IMR-90 (cell line): ENCODE results near the gene RYR3. TPM values are rescaled to one million over a fixed set of nuclear protein-coding genes. Genes with fewer than 3 reads are reported as not detected.
A peak's percentile ranks its signal among the peaks of the same experiment; 100 is the strongest.

Experiments used
- ATAC-seq: fragments of 200-7000 bp; cut with Tn5 transposase; 2 replicates; pipeline ENCODE4 v1.9.1; 2020; ENCODE audit warnings: low read depth, mild to moderate bottlenecking, moderate library complexity
- Bru-seq: library from RNA; stranded (reverse); fragments of 400-500 nt; gene quantifications from one replicate; lab custom pipeline; 2021; lab: Mats Ljungman, UMichigan
- BruChase-seq, 2 experiments: library from RNA; stranded (reverse); fragments of 400-500 nt; gene quantifications; one replicate each; lab custom pipeline; 2021; lab: Mats Ljungman, UMichigan
- BruUV-seq: library from RNA; stranded (reverse); fragments of 400-500 nt; replicated peaks from 2 replicates; lab custom pipeline; 2021; lab: Mats Ljungman, UMichigan
- CTCF ChIA-PET: fragments of 300-600 bp; formaldehyde crosslinking; extraction: SDS; loops from one replicate; lab custom pipeline; 2021; ENCODE audit warnings: antibody characterized with exemption; lab: Yijun Ruan, JAX
- POLR2A ChIA-PET: fragments of 300-600 bp; sonication (Branson Sonifier 250); formaldehyde crosslinking; loops from one replicate; lab custom pipeline; 2022; ENCODE audit warnings: antibody characterized with exemption; ENCODE audit not compliant: unreplicated experiment; lab: Charles Lee
- DNase-seq: peaks from one replicate; pipeline ENCODE4 v3.0.0; 2013
- H2AFZ ChIP-seq: replicated peaks from 2 replicates; pipeline ENCODE3; 2013; ENCODE audit warnings: low read length, mild to moderate bottlenecking; ENCODE audit not compliant: poor library complexity
- H2AK5ac ChIP-seq: 2 replicates; pipeline ENCODE4 v1.6.1; 2013; ENCODE audit warnings: low read depth, low read length, inconsistent platforms
- H2AK9ac ChIP-seq: replicated peaks from 2 replicates; pipeline ENCODE3; 2013; ENCODE audit warnings: mild to moderate bottlenecking, low read depth, low read length, moderate library complexity; ENCODE audit not compliant: poor library complexity
- H2BK120ac ChIP-seq: 2 replicates; pipeline ENCODE4 v1.6.1; 2013; ENCODE audit warnings: low read depth, low read length, inconsistent platforms
- H2BK15ac ChIP-seq: 3 replicates; pipeline ENCODE4 v1.6.1; 2013; ENCODE audit warnings: low read depth, low read length, inconsistent platforms
- H2BK20ac ChIP-seq: 2 replicates; pipeline ENCODE4 v1.6.1; 2013; ENCODE audit warnings: low read depth, mild to moderate bottlenecking, inconsistent platforms, low read length, moderate library complexity
- H2BK5ac ChIP-seq: 2 replicates; pipeline ENCODE4 v1.6.1; 2013; ENCODE audit warnings: mild to moderate bottlenecking, low read depth, low read length, inconsistent platforms; ENCODE audit not compliant: poor library complexity, severe bottlenecking
- H3K14ac ChIP-seq: replicated peaks from 2 replicates; pipeline ENCODE4 v1.6.1; 2013; ENCODE audit warnings: low read depth, low read length, inconsistent platforms
- H3K18ac ChIP-seq: 2 replicates; pipeline ENCODE4 v1.6.1; 2013; ENCODE audit warnings: low read depth, low read length, control low read depth
- H3K23ac ChIP-seq: 2 replicates; pipeline ENCODE4 v1.6.1; 2013; ENCODE audit warnings: low read depth, low read length, inconsistent platforms
- H3K27ac ChIP-seq: 2 replicates; pipeline ENCODE4 v1.5.1; 2013; ENCODE audit warnings: mild to moderate bottlenecking, control low read depth, low read length; ENCODE audit not compliant: insufficient read depth
- H3K27me3 ChIP-seq: 2 replicates; pipeline ENCODE4 v1.6.1; 2013; ENCODE audit warnings: low read length; ENCODE audit not compliant: control insufficient read depth, insufficient read depth
- H3K36me3 ChIP-seq: 2 replicates; pipeline ENCODE4 v1.6.1; 2013; ENCODE audit warnings: low read length, mixed read lengths; ENCODE audit not compliant: control insufficient read depth, insufficient read depth
- H3K4ac ChIP-seq: 2 replicates; pipeline ENCODE4 v1.6.1; 2013; ENCODE audit warnings: low read depth, low read length, inconsistent platforms
- H3K4me1 ChIP-seq: 2 replicates; pipeline ENCODE4 v1.6.1; 2013; ENCODE audit warnings: low read length, mixed read lengths; ENCODE audit not compliant: control insufficient read depth, insufficient read depth
- H3K4me2 ChIP-seq: 2 replicates; pipeline ENCODE4 v1.6.1; 2013; ENCODE audit warnings: low read depth, mild to moderate bottlenecking, control low read depth, low read length, moderate library complexity
- H3K4me3 ChIP-seq: 2 replicates; pipeline ENCODE4 v1.5.1; 2013; ENCODE audit warnings: low read depth, mild to moderate bottlenecking, control low read depth, low read length, moderate library complexity; ENCODE audit not compliant: insufficient read depth
- H3K56ac ChIP-seq: 2 replicates; pipeline ENCODE4 v1.6.1; 2013; ENCODE audit warnings: low read length, inconsistent platforms; ENCODE audit not compliant: insufficient read depth; ENCODE audit errors: extremely low read depth
- H3K79me1 ChIP-seq, 2 experiments: 2 replicates each; pipeline ENCODE4 v1.6.1; 2013; ENCODE audit warnings: low read length in 2 of 2, inconsistent platforms in 1 of 2, low read depth in 1 of 2
- H3K9ac ChIP-seq: 2 replicates; pipeline ENCODE4 v1.6.1; 2013; ENCODE audit warnings: low read depth, low read length, control low read depth
- H3K9me1 ChIP-seq: 2 replicates; pipeline ENCODE4 v1.6.1; 2013; ENCODE audit warnings: low read length, inconsistent platforms; ENCODE audit not compliant: insufficient read depth
- H3K9me3 ChIP-seq: 2 replicates; pipeline ENCODE4 v1.6.1; 2013; ENCODE audit warnings: low read length; ENCODE audit not compliant: control insufficient read depth, insufficient read depth
- H4K20me1 ChIP-seq: 2 replicates; pipeline ENCODE4 v1.6.1; 2013; ENCODE audit warnings: low read length, inconsistent platforms; ENCODE audit not compliant: insufficient read depth
- H4K5ac ChIP-seq: 2 replicates; pipeline ENCODE4 v1.6.1; 2013; ENCODE audit warnings: mild to moderate bottlenecking, low read depth, low read length, control low read depth
- H4K8ac ChIP-seq, 2 experiments: 2 replicates each; pipeline ENCODE4 v1.6.1; 2013; ENCODE audit warnings: low read depth in 2 of 2, low read length in 2 of 2, control low read depth in 1 of 2, inconsistent platforms in 1 of 2
- H4K91ac ChIP-seq: 2 replicates; pipeline ENCODE4 v1.6.1; 2013; ENCODE audit warnings: low read depth, low read length, inconsistent platforms; ENCODE audit not compliant: insufficient read depth
- BHLHE40 ChIP-seq: fragments of 150-350 bp; IDR thresholded peaks from 2 replicates; pipeline ENCODE4 v1.6.1; 2016; ENCODE audit warnings: mild to moderate bottlenecking, low read depth, low read length
- WGBS, 2 experiments: methylation state at CpG; one replicate each; pipeline versions ENCODE4 v1.1.5 to v1.1.7; 2013; ENCODE audit warnings: missing lambda C conversion rate in 2 of 2; ENCODE audit not compliant: insufficient read length in 1 of 2; ENCODE audit errors: extremely low coverage in 2 of 2; 5-methylcytosine and 5-hydroxymethylcytosine counted together
- dilution Hi-C: fragments of 300-500 bp; cut with HindIII; formaldehyde crosslinking; loops from one replicate; pipeline ENCODE4 v1.14.3; 2018; ENCODE audit warnings: low sequenced_read_pairs; ENCODE audit not compliant: unreplicated experiment
- in situ Hi-C: fragments of 300-500 bp; cut with MboI; formaldehyde crosslinking; loops from 3 replicates; pipeline ENCODE4 v1.14.3; 2019; ENCODE audit warnings: low sequenced_read_pairs, inconsistent platforms, mixed read lengths
- intact Hi-C: fragments of 100-400 bp; cut with micrococcal nuclease; formaldehyde crosslinking; loops from 2 replicates; pipeline ENCODE4 v1.10.0; 2022
- long read RNA-seq: library from polyadenylated mRNA; unstranded; transcript quantifications from one replicate; pipeline ENCODE4 v2.0.0, GENCODE V29; 2021; ENCODE audit not compliant: unreplicated experiment
- polyA plus RNA-seq, 3 experiments: library from polyadenylated mRNA; depleted of rRNA; stranded (reverse); fragments of >200 nt; gene quantifications; 2 replicates each; pipeline ENCODE4 v1.2.3, GENCODE V29; 2012; ENCODE audit warnings: low replicate concordance in 1 of 3
- total RNA-seq: library from RNA; depleted of rRNA; stranded (reverse); fragments of >200 nt; gene quantifications from 2 replicates; pipeline ENCODE4 v1.2.3, GENCODE V29; 2012; rRNA removed
- TF ChIP-seq, protein P1 (sequence below): fragments of 150-350 bp; IDR thresholded peaks from 2 replicates; pipeline ENCODE4 v1.6.1; 2017; ENCODE audit warnings: mild to moderate bottlenecking, antibody characterized with exemption, low read length, low read depth

The RYR3 gene
- total RNA-seq (0.18 TPM in 1 of 2 replicates, not detected in the other), polyA plus RNA-seq (2012; rRNA removed) (not detected in 2 replicates), Bru-seq, nascent RNA (percentile 1 among the genes with signal in this experiment), BruChase-seq, experiment 1, labeled RNA remaining after a 6-hour chase (percentile 1 among the genes with signal in this experiment), BruChase-seq, experiment 2, labeled RNA remaining after a 2-hour chase (percentile 1 among the genes with signal in this experiment)
- polyA plus RNA-seq (2012; cell fraction: cytosol; rRNA removed), result not detected in 2 replicates
- polyA plus RNA-seq (2012; cell fraction: nucleus; rRNA removed; ENCODE audit: low replicate concordance), result under 0.01 TPM in 1 of 2 replicates, not detected in the other
- long read RNA-seq, result 0 reads

- H3K27ac ChIP-seq, result no peak within 1 kb of the TSS
- no peak within 1 kb of the TSS for H3K14ac ChIP-seq
- H2AK5ac ChIP-seq, result no peak within 1 kb of the TSS
- no peak within 1 kb of the TSS for H2BK5ac ChIP-seq
- ATAC-seq (no peak), DNase-seq (no peak)
- H3K9me1 ChIP-seq, result no peaks in the 10 kb centered on the region
- H3K23ac ChIP-seq, result no peak within 1 kb of the TSS
- H3K4me1 ChIP-seq, result no peaks in the 10 kb centered on the region
- TF ChIP-seq, protein P1, sequence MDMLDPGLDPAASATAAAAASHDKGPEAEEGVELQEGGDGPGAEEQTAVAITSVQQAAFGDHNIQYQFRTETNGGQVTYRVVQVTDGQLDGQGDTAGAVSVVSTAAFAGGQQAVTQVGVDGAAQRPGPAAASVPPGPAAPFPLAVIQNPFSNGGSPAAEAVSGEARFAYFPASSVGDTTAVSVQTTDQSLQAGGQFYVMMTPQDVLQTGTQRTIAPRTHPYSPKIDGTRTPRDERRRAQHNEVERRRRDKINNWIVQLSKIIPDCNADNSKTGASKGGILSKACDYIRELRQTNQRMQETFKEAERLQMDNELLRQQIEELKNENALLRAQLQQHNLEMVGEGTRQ, result no peak
- TF ChIP-seq BHLHE40, result no peak
- POLR2A ChIA-PET, result no interaction called here
- dilution Hi-C loops, result no loop called here
- H2AK9ac ChIP-seq, result no peak within 1 kb of the TSS
- H3K79me1 ChIP-seq, result no peaks in the 10 kb centered on the region
- no peak within 1 kb of the TSS for H2BK15ac ChIP-seq
- H4K91ac ChIP-seq, result no peak within 1 kb of the TSS
- no peak within 1 kb of the TSS for H2BK20ac ChIP-seq
- no peak within 1 kb of the TSS for H4K5ac ChIP-seq
- no TSS peak for BruUV-seq
- no peak within 1 kb of the TSS for H3K18ac ChIP-seq
- no peaks in the 10 kb centered on the region for H3K36me3 ChIP-seq
- no peaks in the 10 kb centered on the region for H3K9me3 ChIP-seq
- peak within 1 kb of the TSS; percentile 51 for H2AFZ ChIP-seq
- no peaks in the 10 kb centered on the region for H4K20me1 ChIP-seq
- 2% methylated on average over 45 of the region's 84 CpGs; no CpG with 5 or more reads in 1 of the 2 experiments for WGBS, 2 experiments
- H3K4me3 ChIP-seq, result no peak within 1 kb of the TSS
- CTCF ChIA-PET, result no interaction called here
- no peak within 1 kb of the TSS for H3K9ac ChIP-seq
- no peak within 1 kb of the TSS for H3K4ac ChIP-seq
- in situ Hi-C loops, result no loop called here
- H3K27me3 ChIP-seq, result peaks cover 35% of the 10 kb centered on the region
- intact Hi-C loops, result no loop called here
- H4K8ac ChIP-seq, result no peak within 1 kb of the TSS
- no peak within 1 kb of the TSS for H3K4me2 ChIP-seq
- no peak within 1 kb of the TSS for H2BK120ac ChIP-seq
- no peak within 1 kb of the TSS for H3K56ac ChIP-seq
These were observed at the start of gene RYR3 for GRCh38 chr15:33310481-33311311. Gene RYR3, plus strand, starts transcription at chr15:33310967. Its CDS starts 79 bp downstream, at chr15:33311046.
